Ectodermal cell (in vitro differentiated cells): ENCODE data around the gene ZNF786. TPM values are rescaled to one million over a fixed set of nuclear protein-coding genes. Genes with fewer than 3 reads are reported as not detected.
A peak's percentile ranks its signal among the peaks of the same experiment; 100 is the strongest.

Source experiments
- H3K27ac ChIP-seq: 2 replicates; pipeline ENCODE4 v1.7.0; 2013; ENCODE audit warnings: mild to moderate bottlenecking, low read depth, low read length; ENCODE audit not compliant: insufficient read depth, poor library complexity, severe bottlenecking
- H3K27me3 ChIP-seq: 2 replicates; pipeline ENCODE4 v1.7.0; 2013; ENCODE audit warnings: mild to moderate bottlenecking, low read length; ENCODE audit not compliant: insufficient read depth, control insufficient read depth, poor library complexity, severe bottlenecking
- H3K36me3 ChIP-seq: one replicate; pipeline ENCODE4 v1.7.0; 2013; ENCODE audit warnings: low read length; ENCODE audit not compliant: control insufficient read depth, insufficient read depth
- H3K4me1 ChIP-seq: one replicate; pipeline ENCODE4 v1.7.0; 2013; ENCODE audit warnings: low read length; ENCODE audit not compliant: control insufficient read depth, insufficient read depth
- H3K4me3 ChIP-seq: 2 replicates; pipeline ENCODE4 v1.7.0; 2013; ENCODE audit warnings: low read depth, low read length, control low read depth; ENCODE audit not compliant: insufficient read depth
- H3K9me3 ChIP-seq: 2 replicates; pipeline ENCODE4 v1.7.0; 2013; ENCODE audit warnings: mild to moderate bottlenecking, low read length, moderate library complexity; ENCODE audit not compliant: control insufficient read depth
- WGBS, 2 experiments: methylation state at CpG; one replicate each; pipeline ENCODE4 v1.1.7; 2013; ENCODE audit warnings: missing lambda C conversion rate in 2 of 2; 5-methylcytosine and 5-hydroxymethylcytosine counted together
- polyA plus RNA-seq, 4 experiments: library from polyadenylated mRNA; stranded (reverse); fragments of 50-300 nt; gene quantifications; one replicate each; pipeline ENCODE4 v1.2.3, GENCODE V29; 2013

The ZNF786 gene, protein sequence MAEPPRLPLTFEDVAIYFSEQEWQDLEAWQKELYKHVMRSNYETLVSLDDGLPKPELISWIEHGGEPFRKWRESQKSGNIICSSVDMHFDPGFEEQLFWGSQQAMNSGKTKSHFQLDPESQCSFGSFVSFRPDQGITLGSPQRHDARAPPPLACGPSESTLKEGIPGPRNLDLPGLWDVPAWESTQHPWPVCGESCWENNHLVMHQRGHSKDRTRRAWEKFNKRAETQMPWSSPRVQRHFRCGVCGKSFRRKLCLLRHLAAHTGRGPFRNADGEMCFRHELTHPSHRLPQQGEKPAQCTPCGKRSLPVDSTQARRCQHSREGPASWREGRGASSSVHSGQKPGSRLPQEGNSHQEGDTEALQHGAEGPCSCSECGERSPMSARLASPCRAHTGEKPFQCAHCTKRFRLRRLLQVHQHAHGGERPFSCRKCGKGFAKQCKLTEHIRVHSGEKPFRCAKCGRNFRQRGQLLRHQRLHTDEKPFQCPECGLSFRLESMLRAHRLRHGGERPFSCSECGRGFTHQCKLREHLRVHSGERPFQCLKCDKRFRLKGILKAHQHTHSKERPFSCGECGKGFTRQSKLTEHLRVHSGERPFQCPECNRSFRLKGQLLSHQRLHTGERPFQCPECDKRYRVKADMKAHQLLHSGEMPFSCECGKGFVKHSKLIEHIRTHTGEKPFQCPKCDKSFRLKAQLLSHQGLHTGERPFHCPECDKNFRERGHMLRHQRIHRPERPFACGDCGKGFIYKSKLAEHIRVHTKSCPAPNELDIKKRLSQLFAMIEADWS
- 13.2 TPM for polyA plus RNA-seq (2013, experiment 1 of 4)
- polyA plus RNA-seq (2013, experiment 2 of 4), result 11.4 TPM
- polyA plus RNA-seq (2013, experiment 3 of 4), result 10.4 TPM
- 12.0 TPM for polyA plus RNA-seq (2013, experiment 4 of 4)

GRCh38 chr7:149090397-149091195, at the start of gene ZNF786:
ZNF786 (minus strand) TSS chr7:149090718; CDS start chr7:149090640, 78 bp downstream.
- Histone ChIP-seq H3K36me3 (no peaks in the 10 kb centered on the region), H3K27ac (peak within 1 kb of the TSS; percentile 94), H3K4me1 (no peaks in the 10 kb centered on the region), H3K27me3 (no peaks in the 10 kb centered on the region), H3K4me3 (peak within 1 kb of the TSS; percentile 93), H3K9me3 (no peaks in the 10 kb centered on the region)
- 0% methylated on average over 77 of the region's 77 CpGs for WGBS, 2 experiments

DNA sequence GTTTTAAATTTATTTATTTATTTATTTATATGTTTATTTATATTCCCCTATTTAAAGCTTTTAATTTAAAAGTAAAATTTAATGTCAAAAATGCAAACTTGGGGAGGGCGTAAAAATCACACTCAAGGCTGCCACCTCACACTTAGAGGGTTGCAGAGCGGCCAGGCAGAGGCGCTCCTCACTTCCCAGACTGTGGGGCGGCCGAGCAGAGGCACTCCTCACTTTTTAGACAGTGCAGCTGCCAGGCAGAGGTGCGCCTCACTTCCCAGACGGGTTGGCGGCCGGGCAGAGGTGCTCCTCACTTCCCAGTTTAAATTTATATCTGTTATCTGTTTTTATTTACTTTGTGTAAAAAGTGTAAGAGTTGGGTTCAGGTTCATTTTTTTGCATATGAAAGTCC, 45.6 kb upstream of the ZNF786 start:
- no peak overlapping the region for H3K27ac ChIP-seq
- 92 to 97% methylated on average over 6 to 9 of the region's 9 CpGs for WGBS, 2 experiments
- H3K4me3 ChIP-seq, result no peak overlapping the region

GRCh38 chr7:149133028-149133710, 42.7 kb upstream of the ZNF786 start:
- Histone ChIP-seq H3K27ac (no peak overlapping the region), H3K4me1 (no peaks in the 10 kb centered on the region), H3K9me3 (no peaks in the 10 kb centered on the region), H3K36me3 (peaks cover 6% of the 10 kb centered on the region), H3K4me3 (no peak overlapping the region), H3K27me3 (no peaks in the 10 kb centered on the region)
- 93 to 98% methylated on average over 2 of the region's 2 CpGs for WGBS, 2 experiments

More for the DNA sequence above, 45.6 kb upstream of the ZNF786 start:
- no peaks in the 10 kb centered on the region for H3K9me3 ChIP-seq
- no peaks in the 10 kb centered on the region for H3K27me3 ChIP-seq
- no peaks in the 10 kb centered on the region for H3K4me1 ChIP-seq
- peaks cover 6% of the 10 kb centered on the region for H3K36me3 ChIP-seq

DNA sequence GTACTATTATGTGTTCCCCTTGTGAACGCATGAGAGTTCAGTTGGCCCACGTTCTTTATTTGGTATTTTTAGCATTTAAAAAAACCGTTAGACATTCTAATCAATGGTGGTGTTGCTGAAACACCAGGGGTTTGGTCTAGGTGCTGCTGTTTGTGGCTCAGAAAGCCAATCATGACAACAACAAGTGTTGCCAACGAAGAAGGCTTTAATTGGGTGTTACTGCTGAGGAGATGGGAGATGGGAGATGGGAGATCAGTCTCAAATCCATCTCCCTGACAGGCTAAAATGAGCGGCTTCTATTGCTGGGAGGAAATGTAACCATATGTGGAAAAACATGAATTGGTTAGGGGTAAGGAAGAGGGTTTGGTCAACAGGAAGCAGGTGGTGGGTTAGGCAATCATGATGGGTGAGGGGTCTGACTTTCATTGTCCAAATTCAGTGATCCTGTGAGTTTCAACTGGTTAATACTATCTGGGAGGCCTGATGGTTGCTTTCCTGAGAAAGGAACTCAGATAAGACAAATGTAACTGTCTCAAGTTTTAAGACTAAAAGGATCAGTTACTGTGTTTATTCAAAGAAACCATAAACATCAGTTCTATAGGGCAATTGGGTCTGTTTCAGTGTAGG, 40.2 kb upstream of the ZNF786 start:
- Histone ChIP-seq H3K27me3 (no peaks in the 10 kb centered on the region), H3K27ac (no peak overlapping the region), H3K4me1 (no peaks in the 10 kb centered on the region), H3K4me3 (no peak overlapping the region), H3K36me3 (peaks cover 6% of the 10 kb centered on the region), H3K9me3 (no peaks in the 10 kb centered on the region)
- WGBS, 2 experiments, result 94 to 97% methylated on average over 5 of the region's 5 CpGs

- Histone ChIP-seq H3K27me3 (no peaks in the 10 kb centered on the region), H3K9me3 (no peaks in the 10 kb centered on the region), H3K4me3 (peak overlapping the region; percentile 99), H3K4me1 (no peaks in the 10 kb centered on the region), H3K36me3 (peaks cover 6% of the 10 kb centered on the region), H3K27ac (no peak overlapping the region)
- WGBS, 2 experiments, result 0 to 1% methylated on average over 48 of the region's 48 CpGs
Measured at GRCh38 chr7:149126662-149127266, 36.2 kb upstream of the ZNF786 start.

DNA sequence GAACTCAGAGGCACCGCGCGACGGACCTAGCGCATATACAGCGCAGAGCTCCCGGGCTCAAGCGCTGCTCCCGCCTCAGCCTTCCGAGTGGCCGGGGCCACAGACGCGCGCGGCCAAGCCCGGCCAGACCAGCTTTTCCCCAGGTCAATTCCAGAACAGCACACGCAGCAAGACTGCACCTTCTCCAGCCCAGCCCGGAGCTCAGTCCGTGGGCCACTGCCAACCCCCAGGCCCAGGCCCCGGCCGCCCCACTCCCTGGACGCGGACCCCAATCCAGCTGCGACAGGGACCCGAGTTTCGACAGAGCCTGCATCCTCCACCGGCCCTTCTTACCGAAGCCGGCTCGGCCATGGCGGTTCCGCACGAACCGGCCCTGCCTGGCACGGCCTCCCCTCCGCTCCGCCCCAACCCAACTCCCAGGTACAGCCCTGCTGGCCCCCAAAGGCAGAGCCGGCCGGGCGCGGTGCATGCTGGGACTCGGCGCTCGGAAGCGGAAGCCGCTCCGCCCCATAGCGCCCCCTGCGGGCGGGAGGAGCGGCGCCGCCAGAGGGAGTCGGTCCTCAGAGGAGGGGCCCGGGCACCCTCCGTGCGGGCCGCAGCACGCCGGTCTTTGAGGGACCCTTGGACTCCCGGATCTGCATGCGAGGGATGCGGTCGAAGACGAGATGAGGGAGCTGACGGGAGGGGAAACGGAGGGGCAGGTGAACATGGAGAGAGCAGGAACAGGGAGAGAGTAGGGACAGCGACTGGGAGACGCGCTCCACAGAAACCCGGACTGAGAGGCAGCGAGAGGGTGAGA, 35.5 kb upstream of the ZNF786 start, which contains the start of gene ZNF425:
ZNF425 (minus strand) TSS at position 462 of the 799 bp plus-strand sequence; CDS start at position 351, 111 bp downstream.
- Histone ChIP-seq H3K4me3 (peak within 1 kb of the TSS; percentile 99), H3K9me3 (no peaks in the 10 kb centered on the region), H3K27ac (peak within 1 kb of the TSS; percentile 18), H3K27me3 (no peaks in the 10 kb centered on the region), H3K4me1 (no peaks in the 10 kb centered on the region), H3K36me3 (no peaks in the 10 kb centered on the region)
- 0% methylated on average over 72 of the region's 72 CpGs for WGBS, 2 experiments

- no peaks in the 10 kb centered on the region for H3K4me1 ChIP-seq
- no peaks in the 10 kb centered on the region for H3K27me3 ChIP-seq
- H3K9me3 ChIP-seq, result no peaks in the 10 kb centered on the region
- peak overlapping the region; percentile 18 for H3K27ac ChIP-seq
- no peaks in the 10 kb centered on the region for H3K36me3 ChIP-seq
- WGBS, 2 experiments, result 4% methylated on average over 21 of the region's 21 CpGs
- H3K4me3 ChIP-seq, result peak overlapping the region; percentile 99
Measured at GRCh38 chr7:149125189-149125862, 34.8 kb upstream of the ZNF786 start.

- WGBS, 2 experiments, result 86 to 90% methylated on average over 11 to 12 of the region's 12 CpGs
- Histone ChIP-seq H3K27me3 (no peaks in the 10 kb centered on the region), H3K4me3 (no peak overlapping the region), H3K4me1 (no peaks in the 10 kb centered on the region), H3K36me3 (no peaks in the 10 kb centered on the region), H3K9me3 (no peaks in the 10 kb centered on the region), H3K27ac (no peak overlapping the region)
Measured at GRCh38 chr7:149109969-149110368, 19.5 kb upstream of the ZNF786 start.
